GM12892 (cell line): Measurements from ENCODE around the gene MYO5B.

Source experiments
- DNase-seq: peaks from one replicate; pipeline ENCODE4 v3.0.0; 2011; ENCODE audit not compliant: insufficient read length
- FAIRE-seq: peaks from 2 replicates; lab custom pipeline; 2011; peaks lifted over from hg19 to GRCh38; lab: Jason Lieb, UNC
- POLR2A ChIP-seq: IDR thresholded peaks from 2 replicates; pipeline ENCODE4 v1.6.1; 2011; ENCODE audit warnings: low read depth, low read length, control low read depth
- POLR2AphosphoS5 ChIP-seq: IDR thresholded peaks from 2 replicates; pipeline ENCODE4 v1.6.1; 2011; ENCODE audit warnings: low read depth, low read length, control low read depth
- TAF1 ChIP-seq: IDR thresholded peaks from 2 replicates; pipeline ENCODE4 v1.6.1; 2011; ENCODE audit warnings: low read depth, mild to moderate bottlenecking, control low read depth, low read length, borderline replicate concordance

Gene MYO5B

GRCh38 chr18:49967636-49968313 is 227.2 kb downstream of the MYO5B start:
- FAIRE-seq (no peak), DNase-seq (no peak)
- TF ChIP-seq TAF1 (no peak), POLR2A (no peak), POLR2AphosphoS5 (no peak)

DNA sequence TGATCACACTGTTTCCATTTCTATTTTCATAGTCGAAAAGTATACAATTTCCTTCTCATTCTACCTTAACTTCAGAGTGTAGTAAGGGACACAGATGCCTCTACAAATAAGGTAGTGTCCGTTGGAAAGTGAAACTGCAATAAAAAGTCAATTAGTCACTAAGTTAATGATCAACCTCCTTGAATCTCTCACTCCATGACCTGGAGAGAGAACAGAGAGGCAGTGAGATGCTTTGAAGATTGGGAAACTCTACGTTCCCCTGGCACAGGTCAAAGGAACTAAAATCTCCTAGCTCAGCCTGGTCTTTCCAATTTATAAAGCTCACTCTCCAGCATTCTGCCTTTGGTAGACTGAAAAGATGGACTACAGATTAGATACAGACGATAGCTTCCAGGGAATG is 227.8 kb downstream of the MYO5B start:
- FAIRE-seq (no peak), DNase-seq (no peak)
- TF ChIP-seq POLR2AphosphoS5 (no peak), TAF1 (no peak), POLR2A (no peak)

- no peak for DNase-seq
- no peak for TF ChIP-seq TAF1
- no peak for TF ChIP-seq POLR2AphosphoS5
- no peak for TF ChIP-seq POLR2A
- no peak for FAIRE-seq
Measured at GRCh38 chr18:49966090-49966489, 228.9 kb downstream of the MYO5B start.

DNA sequence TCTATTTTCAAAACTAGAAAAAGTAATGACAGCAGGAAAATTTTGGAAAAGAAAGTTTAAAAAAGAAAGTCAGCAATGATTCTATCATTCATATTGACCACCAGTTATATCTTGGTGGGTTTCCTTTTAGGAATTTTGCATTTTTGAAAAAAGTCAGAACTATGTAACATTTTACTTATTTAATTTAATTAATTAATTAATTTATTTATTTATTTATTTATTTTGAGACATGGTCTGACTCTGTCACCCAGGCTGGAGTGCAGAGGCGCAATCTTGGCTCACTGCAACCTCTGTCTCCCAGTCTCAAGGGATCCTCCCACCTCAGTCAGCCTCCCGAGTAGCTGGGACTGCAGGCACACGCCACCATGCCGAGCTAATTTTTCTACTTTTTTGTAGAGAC is 231.7 kb downstream of the MYO5B start:
- DNase-seq (no peak), FAIRE-seq (no peak)
- TF ChIP-seq POLR2AphosphoS5 (no peak), TAF1 (no peak), POLR2A (no peak)

- TF ChIP-seq TAF1 (no peak), POLR2A (no peak), POLR2AphosphoS5 (no peak)
- DNase-seq = no peak
- FAIRE-seq = no peak
Measured at GRCh38 chr18:49961271-49961670, 233.7 kb downstream of the MYO5B start.

DNA sequence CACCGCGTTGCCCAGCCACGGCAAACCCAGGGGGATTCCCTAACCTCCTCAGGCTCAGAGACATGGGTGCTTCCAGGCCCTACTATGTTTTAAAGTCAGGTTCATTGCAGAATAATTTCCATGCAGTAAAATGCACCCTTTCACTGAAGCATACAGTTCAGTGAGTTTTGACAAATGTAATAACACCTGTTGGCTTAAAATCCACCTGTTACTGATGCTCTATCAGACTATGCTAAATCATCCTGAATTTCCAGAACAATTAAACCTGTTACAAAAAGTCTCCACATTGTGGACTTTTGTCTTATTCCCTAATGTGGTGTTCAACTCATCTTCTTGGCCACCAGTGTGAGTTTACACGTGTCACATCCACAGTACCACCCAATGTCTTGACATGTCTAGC is 234.6 kb downstream of the MYO5B start:
- no peak for TF ChIP-seq TAF1
- no peak for DNase-seq
- FAIRE-seq = no peak

- FAIRE-seq (no peak), DNase-seq (no peak)
- TF ChIP-seq POLR2A (no peak), POLR2AphosphoS5 (no peak), TAF1 (no peak)
Measured at GRCh38 chr18:49959176-49959575, 235.8 kb downstream of the MYO5B start.

DNA sequence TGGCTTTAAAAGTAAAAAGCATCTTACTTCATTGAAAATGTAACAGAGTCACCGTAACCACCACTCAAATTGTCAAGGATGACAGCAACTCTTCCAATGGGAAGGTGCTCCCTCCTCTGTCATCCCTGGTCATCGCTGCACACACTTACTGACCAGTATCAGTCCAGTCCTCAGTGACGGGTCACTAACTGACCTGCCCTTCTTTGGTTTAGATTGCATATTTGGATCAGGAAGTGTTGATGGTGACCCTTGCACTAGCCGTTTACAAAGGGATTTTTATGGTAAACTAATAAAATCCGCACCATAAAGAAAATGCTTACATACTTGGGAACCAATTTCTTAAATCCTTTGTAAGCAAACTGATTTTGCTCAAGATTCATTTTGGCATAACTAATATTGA is 239.7 kb downstream of the MYO5B start:
- no peak for TF ChIP-seq TAF1
- no peak for TF ChIP-seq POLR2AphosphoS5
- no peak for TF ChIP-seq POLR2A
- FAIRE-seq (no peak), DNase-seq (no peak)

GRCh38 chr18:49953391-49953790 is 241.6 kb downstream of the MYO5B start:
- DNase-seq = no peak
- FAIRE-seq = no peak

DNA sequence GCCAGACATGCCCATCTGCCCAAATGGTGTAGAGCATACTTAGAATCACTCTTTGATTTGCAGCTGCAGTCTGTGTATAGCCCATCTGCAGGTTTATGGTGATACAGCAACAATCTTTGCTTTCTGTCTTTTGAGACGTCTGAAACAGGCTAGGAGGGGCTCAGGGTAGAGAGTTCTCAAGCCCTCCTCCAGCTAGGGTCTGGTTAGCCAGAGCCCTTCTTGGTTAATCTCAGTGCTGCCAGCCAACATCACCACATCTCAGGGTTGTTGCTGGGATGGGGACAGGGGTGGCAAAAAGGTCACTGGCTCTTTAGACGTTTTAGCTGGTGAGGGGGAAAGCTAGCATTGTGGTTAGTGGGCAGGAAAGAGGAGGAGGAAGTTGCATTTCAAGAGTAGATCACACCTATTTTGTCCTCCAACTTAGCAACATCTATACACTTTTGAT is 245.0 kb downstream of the MYO5B start:
- no peak for TF ChIP-seq TAF1
- TF ChIP-seq POLR2AphosphoS5 = no peak
- no peak for TF ChIP-seq POLR2A
- no peak for DNase-seq
- FAIRE-seq = no peak

More at GRCh38 chr18:49953391-49953790, 241.6 kb downstream of the MYO5B start:
- no peak for TF ChIP-seq TAF1
- no peak for TF ChIP-seq POLR2A
- no peak for TF ChIP-seq POLR2AphosphoS5

- TF ChIP-seq POLR2A = no peak
- no peak for TF ChIP-seq POLR2AphosphoS5
- no peak for TF ChIP-seq TAF1
- FAIRE-seq = no peak
- no peak for DNase-seq
Measured at GRCh38 chr18:49948975-49949374, 246.0 kb downstream of the MYO5B start.

DNA sequence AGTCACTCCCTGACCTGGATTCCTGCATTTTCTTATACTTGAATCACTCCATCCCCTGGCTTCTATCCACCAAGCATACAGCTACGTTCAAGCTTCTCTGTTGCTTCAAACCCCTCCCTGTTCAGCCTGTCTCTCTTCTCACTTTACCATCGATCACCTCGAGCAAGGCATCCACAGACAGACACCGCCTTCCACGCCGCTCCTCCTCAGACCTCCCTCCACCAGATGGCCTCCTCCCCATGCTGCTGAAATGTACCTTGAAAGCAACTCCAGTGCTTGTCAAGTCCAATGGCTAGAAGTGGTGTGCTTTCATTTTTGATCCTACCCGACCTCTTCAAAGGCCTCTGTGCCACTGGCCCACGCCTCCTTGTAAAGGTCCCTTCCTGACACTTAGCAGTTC is 250.3 kb downstream of the MYO5B start:
- TF ChIP-seq TAF1 (no peak), POLR2AphosphoS5 (no peak), POLR2A (no peak)
- no peak for DNase-seq
- no peak for FAIRE-seq

DNA sequence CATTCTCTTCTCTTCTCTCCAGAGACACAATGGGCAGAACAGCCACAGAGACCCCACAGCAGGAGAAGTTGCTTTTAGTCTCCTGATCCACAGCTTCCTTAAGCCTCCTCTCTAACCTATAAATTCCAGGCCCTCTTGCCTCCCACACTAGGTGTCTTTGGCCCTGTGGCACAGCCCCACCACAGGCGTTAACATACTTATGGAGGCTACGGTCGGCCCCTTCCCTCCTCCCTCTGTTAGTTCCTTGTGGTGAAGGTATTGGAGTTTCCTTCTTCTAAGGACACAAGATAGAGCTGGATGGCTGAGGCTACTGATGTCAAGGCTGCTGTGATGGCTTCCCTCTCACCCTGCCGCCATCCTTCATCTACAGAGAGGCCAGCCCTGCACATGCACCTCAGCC is 258.1 kb downstream of the MYO5B start:
- TF ChIP-seq POLR2A = no peak
- no peak for TF ChIP-seq POLR2AphosphoS5
- no peak for DNase-seq
- FAIRE-seq = no peak
